Hepatocyte (in vitro differentiated cells): ENCODE data around the gene MEGF11. TPM values are rescaled to one million over a fixed set of nuclear protein-coding genes. Genes with fewer than 3 reads are reported as not detected.

Source experiments
- DNase-seq: peaks from one replicate; pipeline ENCODE4 v3.0.0-alpha.2; 2016; ENCODE audit warnings: low spot score
- H2AFZ ChIP-seq: fragments of 200-600 bp; sonication (generic); 2 replicates; pipeline ENCODE4 v1.6.0; 2016; ENCODE audit warnings: antibody characterized with exemption, mild to moderate bottlenecking
- H3K27ac ChIP-seq: fragments of 200-600 bp; sonication (generic); 2 replicates; pipeline ENCODE4 v1.5.1; 2016; ENCODE audit warnings: mild to moderate bottlenecking
- H3K27me3 ChIP-seq: fragments of 200-600 bp; sonication (generic); 2 replicates; pipeline ENCODE4 v1.6.1; 2016
- H3K36me3 ChIP-seq: fragments of 200-600 bp; sonication (generic); replicated peaks from 2 replicates; pipeline ENCODE4 v1.5.1; 2016; ENCODE audit warnings: low read depth; ENCODE audit not compliant: insufficient read depth
- H3K4me1 ChIP-seq: fragments of 200-600 bp; sonication (generic); 2 replicates; pipeline ENCODE4 v1.5.1; 2016; ENCODE audit warnings: mild to moderate bottlenecking, moderate library complexity; ENCODE audit not compliant: insufficient read depth
- H3K4me2 ChIP-seq: fragments of 200-600 bp; sonication (generic); 2 replicates; pipeline ENCODE4 v1.6.0; 2016
- H3K4me3 ChIP-seq: fragments of 200-600 bp; sonication (generic); 2 replicates; pipeline ENCODE4 v1.5.1; 2016; ENCODE audit warnings: mild to moderate bottlenecking
- H3K79me2 ChIP-seq: fragments of 200-600 bp; sonication (generic); 2 replicates; pipeline ENCODE4 v1.6.0; 2017; ENCODE audit warnings: mild to moderate bottlenecking
- H3K9me2 ChIP-seq: fragments of 200-600 bp; sonication (generic); replicated peaks from 2 replicates; pipeline ENCODE4 v1.6.0; 2017; ENCODE audit warnings: mild to moderate bottlenecking; ENCODE audit not compliant: insufficient read depth
- H3K9me3 ChIP-seq: fragments of 200-600 bp; sonication (generic); 2 replicates; pipeline ENCODE4 v1.5.1; 2016; ENCODE audit warnings: low read depth, mild to moderate bottlenecking
- H4K20me1 ChIP-seq: fragments of 200-600 bp; sonication (generic); 2 replicates; pipeline ENCODE4 v1.6.0; 2016; ENCODE audit warnings: mild to moderate bottlenecking; ENCODE audit not compliant: insufficient read depth, poor library complexity, severe bottlenecking
- CTCF ChIP-seq: fragments of 200-600 bp; sonication (generic); IDR thresholded peaks from 2 replicates; pipeline ENCODE4 v1.5.1; 2016; ENCODE audit warnings: antibody characterized with exemption, mild to moderate bottlenecking; ENCODE audit not compliant: poor library complexity
- EZH2 ChIP-seq: fragments of 200-600 bp; sonication (generic); IDR thresholded peaks from 2 replicates; pipeline ENCODE4 v1.6.1; 2016; ENCODE audit warnings: antibody characterized with exemption, mild to moderate bottlenecking, borderline replicate concordance
- EZH2phosphoT487 ChIP-seq: fragments of 200-600 bp; sonication (generic); IDR thresholded peaks from one replicate; pipeline ENCODE4 v1.6.1; 2018; ENCODE audit warnings: antibody characterized with exemption, mild to moderate bottlenecking, low read depth, moderate library complexity; ENCODE audit not compliant: unreplicated experiment, severe bottlenecking
- WGBS: methylation state at CpG from one replicate; pipeline ENCODE4 v1.1.6; 2016; ENCODE audit warnings: low lambda C conversion rate; ENCODE audit errors: missing lambda C conversion rate; 5-methylcytosine and 5-hydroxymethylcytosine counted together
- polyA plus RNA-seq: library from polyadenylated mRNA; unstranded; fragments of >200 nt; fragmentation: Nextera tagmentation; extraction: Ambion mirVana; gene quantifications from 2 replicates; pipeline ENCODE4 v1.2.1, GENCODE V29; 2016
- total RNA-seq: library from RNA; depleted of rRNA; stranded (reverse); fragments of >200 nt; gene quantifications from 2 replicates; pipeline ENCODE4 v1.2.3, GENCODE V29; 2014

The MEGF11 gene
- total and polyA plus RNA-seq, 2 experiments from 2014 or later = 0.07 to 0.25 TPM

- TF ChIP-seq EZH2phosphoT487 (no peak), EZH2 (no peak), CTCF (no peak)
- no peak for DNase-seq
- WGBS = 68% methylated on average over 2 of the region's 4 CpGs
- Histone ChIP-seq H3K4me2 (no peak overlapping the region), H3K4me3 (no peak overlapping the region), H3K27ac (no peak overlapping the region), H3K36me3 (no peaks in the 10 kb centered on the region), H4K20me1 (no peaks in the 10 kb centered on the region), H3K79me2 (no peaks in the 10 kb centered on the region), H2AFZ (no peak overlapping the region), H3K9me3 (no peaks in the 10 kb centered on the region), H3K4me1 (no peaks in the 10 kb centered on the region), H3K27me3 (no peaks in the 10 kb centered on the region), H3K9me2 (no peaks in the 10 kb centered on the region)
Measured at GRCh38 chr15:65994832-65995231, 258.7 kb downstream of the MEGF11 start.

DNA sequence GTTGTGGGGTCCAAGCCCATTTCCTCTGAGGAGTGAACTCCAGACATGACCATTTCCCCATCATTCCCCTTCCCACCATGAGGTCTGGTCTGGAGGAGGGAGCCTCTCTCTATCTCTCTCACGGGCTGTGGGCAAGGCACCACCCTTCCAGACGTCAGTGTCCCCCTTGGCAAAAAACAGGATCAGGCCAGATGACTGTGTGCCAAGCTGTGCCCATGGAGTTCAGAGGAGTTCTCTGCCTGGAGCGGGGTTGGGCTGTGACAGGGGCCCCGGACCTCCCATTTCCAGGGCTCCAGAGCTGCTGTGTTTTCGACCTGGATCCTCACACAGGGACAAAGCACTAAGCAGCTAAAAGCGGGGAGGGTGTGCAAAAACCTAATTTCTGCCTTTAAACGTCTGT, 259.8 kb downstream of the MEGF11 start:
- no peaks in the 10 kb centered on the region for H4K20me1 ChIP-seq
- no peak for DNase-seq
- H3K9me3 ChIP-seq = no peaks in the 10 kb centered on the region
- WGBS = 73% methylated on average over 7 of the region's 7 CpGs
- no peak overlapping the region for H3K27ac ChIP-seq
- no peaks in the 10 kb centered on the region for H3K9me2 ChIP-seq
- TF ChIP-seq CTCF (no peak), EZH2 (no peak)
- no peaks in the 10 kb centered on the region for H3K36me3 ChIP-seq
- no peaks in the 10 kb centered on the region for H3K4me1 ChIP-seq
- no peaks in the 10 kb centered on the region for H3K79me2 ChIP-seq
- no peak overlapping the region for H3K4me3 ChIP-seq
- no peaks in the 10 kb centered on the region for H3K27me3 ChIP-seq
- no peak overlapping the region for H3K4me2 ChIP-seq
- no peak overlapping the region for H2AFZ ChIP-seq

DNA sequence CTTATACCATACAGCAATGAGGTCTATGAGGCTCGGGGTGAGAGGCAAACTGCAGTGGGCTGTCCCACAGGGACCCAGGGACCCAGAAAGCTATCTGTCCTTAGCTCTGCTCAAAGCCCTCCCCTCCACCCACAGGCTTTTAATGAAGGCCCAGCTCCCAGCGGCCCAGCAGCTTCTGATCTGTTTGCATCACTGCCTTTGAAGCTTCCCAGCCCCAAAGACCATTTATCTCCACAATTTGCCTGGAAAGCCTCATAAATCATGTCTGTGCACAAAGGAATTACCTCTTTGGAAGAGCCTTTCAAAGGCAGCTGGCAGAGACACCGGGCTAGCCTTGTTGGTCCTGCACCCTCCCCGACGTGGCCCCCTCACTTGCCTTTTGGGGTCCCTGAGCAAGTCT, 260.3 kb downstream of the MEGF11 start:
- Histone ChIP-seq H3K27me3 (peaks cover 3% of the 10 kb centered on the region), H3K27ac (no peak overlapping the region), H3K4me1 (no peaks in the 10 kb centered on the region), H3K4me2 (no peak overlapping the region), H3K79me2 (no peaks in the 10 kb centered on the region), H4K20me1 (no peaks in the 10 kb centered on the region), H3K9me2 (no peaks in the 10 kb centered on the region), H3K36me3 (no peaks in the 10 kb centered on the region), H2AFZ (no peak overlapping the region), H3K4me3 (no peak overlapping the region), H3K9me3 (no peaks in the 10 kb centered on the region)
- WGBS = 18% methylated on average over 5 of the region's 5 CpGs
- no peak for TF ChIP-seq EZH2phosphoT487
- DNase-seq = no peak

- Histone ChIP-seq H3K9me2 (no peaks in the 10 kb centered on the region), H4K20me1 (no peaks in the 10 kb centered on the region), H3K4me1 (no peaks in the 10 kb centered on the region), H3K4me3 (no peak overlapping the region), H3K27ac (no peak overlapping the region), H3K27me3 (peaks cover 7% of the 10 kb centered on the region), H3K9me3 (no peaks in the 10 kb centered on the region), H3K4me2 (no peak overlapping the region), H3K36me3 (no peaks in the 10 kb centered on the region), H2AFZ (no peak overlapping the region), H3K79me2 (no peaks in the 10 kb centered on the region)
- 73% methylated on average over 10 of the region's 10 CpGs for WGBS
- DNase-seq = no peak
- TF ChIP-seq EZH2phosphoT487 (no peak), CTCF (no peak), EZH2 (no peak)
Measured at GRCh38 chr15:65991721-65992483, 261.6 kb downstream of the MEGF11 start.
